Inferior parietal cortex (tissue), 1 donor: ENCODE data around the gene OPN3.
A peak's percentile ranks its signal among the peaks of the same experiment; 100 is the strongest.

Experiments
- DNase-seq: peaks from one replicate; pipeline ENCODE4 v3.0.0-alpha.2; 2016; ENCODE audit errors: extremely low spot score

The OPN3 gene

DNA sequence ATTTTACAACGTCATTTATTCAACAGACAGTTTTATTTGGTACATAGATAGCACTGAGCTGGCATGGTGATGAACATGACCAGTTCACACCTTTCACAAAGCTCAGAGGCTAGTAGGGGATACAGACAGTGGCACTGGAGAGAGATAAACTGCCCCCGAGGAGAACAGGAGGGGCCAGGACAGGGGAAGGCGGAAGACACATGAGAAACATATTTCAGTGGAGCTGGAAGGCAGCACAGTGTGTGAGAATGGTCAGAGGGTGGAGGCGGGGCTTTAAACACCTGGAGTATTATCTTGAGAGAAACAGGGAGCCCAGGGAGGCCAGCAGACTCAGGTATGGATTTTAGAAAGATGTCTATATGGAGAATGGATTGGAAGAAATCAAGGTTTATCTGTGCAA is 49.5 kb downstream of the OPN3 start:
- no peak for DNase-seq

GRCh38 chr1:241589521-241589920 is 50.6 kb downstream of the OPN3 start:
- no peak for DNase-seq

DNA sequence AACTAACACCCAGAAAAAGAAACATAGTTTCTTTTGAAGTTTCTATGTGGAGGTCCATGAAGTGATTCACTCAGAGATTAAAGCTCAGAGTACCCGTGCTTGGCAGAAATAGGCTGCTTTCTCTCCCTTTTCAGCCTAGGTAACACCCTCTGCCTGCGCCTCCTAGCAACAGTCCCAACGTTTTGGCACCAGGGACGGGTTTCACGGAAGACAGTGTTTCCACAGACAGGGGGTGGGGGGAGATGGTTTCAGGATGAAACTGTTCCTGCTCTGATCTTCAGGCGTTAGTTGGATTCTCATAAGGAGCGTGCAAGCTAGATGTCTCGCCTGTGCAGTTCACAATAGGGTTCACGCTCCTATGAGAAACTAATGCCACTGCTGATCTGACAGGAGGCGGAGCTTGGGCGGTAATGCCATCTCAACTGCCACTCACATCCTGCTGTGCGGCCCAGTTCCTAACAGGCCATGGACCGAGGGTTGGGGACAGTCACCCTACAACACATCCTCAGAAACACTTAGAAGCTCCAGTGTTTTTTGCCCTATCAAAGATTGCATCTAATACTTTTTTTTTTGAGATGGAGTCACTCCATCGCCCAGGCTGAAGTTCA is 53.2 kb downstream of the OPN3 start:
- peak; percentile 38 for DNase-seq

- DNase-seq: no peak
Observed at GRCh38 chr1:241582921-241583321, 57.2 kb downstream of the OPN3 start.

DNA sequence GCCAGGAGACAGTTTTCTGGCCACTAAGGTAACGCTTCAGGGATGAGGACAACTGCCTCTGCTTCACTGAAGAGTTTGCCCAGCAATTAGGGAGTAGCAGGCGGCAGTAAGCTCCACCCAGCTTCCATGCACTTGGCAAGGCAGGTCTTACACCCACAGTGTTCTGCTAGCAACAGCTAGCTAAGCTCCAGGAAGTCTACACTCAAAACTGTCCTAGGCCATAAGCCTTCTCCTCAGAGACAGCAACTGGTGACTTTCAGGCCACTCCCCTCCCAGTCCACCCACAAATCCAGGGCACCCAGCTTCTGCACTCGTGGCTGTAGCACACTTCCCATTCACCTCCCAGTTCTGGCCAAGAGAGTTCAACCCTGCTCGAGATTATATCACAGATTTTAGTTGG is 60.7 kb downstream of the OPN3 start:
- DNase-seq: no peak

DNA sequence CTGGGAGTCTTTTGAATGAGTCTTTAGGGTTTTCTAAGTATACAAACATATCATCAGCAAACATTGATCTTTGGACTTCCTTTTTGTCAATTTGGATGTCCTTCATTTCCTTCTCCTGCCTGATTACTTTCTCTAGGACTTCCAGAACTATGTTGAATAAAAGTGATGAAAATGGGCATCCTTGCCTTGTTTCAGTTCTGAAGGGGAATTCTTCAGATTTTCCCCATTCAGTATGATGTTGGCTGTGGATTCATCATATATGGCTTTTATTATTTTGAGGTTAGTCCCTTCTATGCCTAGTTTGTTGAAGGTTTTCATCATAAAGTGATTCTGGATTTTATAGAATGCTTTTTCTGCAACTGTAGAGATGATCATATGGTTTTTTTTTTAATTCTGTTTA is 66.0 kb downstream of the OPN3 start:
- no peak for DNase-seq

- no peak for DNase-seq
Observed at GRCh38 chr1:241569848-241570247, 70.3 kb downstream of the OPN3 start.

GRCh38 chr1:241560849-241561187 is 79.4 kb downstream of the OPN3 start:
- DNase-seq: no peak

- DNase-seq: no peak
Observed at GRCh38 chr1:241560146-241560848, 79.9 kb downstream of the OPN3 start.

DNA sequence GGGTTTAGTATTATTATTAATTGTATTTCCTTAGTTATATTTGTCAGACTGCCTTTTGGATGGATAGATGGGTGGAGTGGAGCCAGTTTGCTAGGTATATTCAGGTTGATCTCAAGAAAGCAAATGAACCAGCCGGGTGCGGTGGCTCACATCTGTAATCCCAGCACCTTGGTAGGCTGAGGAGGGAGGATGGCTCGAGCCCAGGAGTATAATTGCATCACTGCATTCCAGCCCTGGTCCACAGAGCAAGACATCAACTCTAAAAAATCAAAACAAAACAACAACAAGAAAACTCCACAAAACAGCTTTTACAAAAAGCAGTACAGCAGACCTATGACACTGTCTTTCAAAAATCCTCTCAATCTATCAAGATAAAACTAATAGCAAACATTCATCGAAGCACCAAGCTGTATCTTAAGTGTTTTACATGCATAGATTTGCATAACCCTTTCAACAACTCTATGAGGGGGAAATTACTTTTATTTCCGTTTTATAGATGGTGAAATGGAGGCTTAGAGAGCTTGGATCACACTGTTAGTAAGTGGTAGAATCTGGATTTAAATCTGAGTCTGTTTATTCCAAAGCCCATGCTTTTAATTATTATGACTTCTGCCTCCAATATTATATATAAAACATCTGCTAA is 82.5 kb downstream of the OPN3 start:
- DNase-seq: no peak

DNA sequence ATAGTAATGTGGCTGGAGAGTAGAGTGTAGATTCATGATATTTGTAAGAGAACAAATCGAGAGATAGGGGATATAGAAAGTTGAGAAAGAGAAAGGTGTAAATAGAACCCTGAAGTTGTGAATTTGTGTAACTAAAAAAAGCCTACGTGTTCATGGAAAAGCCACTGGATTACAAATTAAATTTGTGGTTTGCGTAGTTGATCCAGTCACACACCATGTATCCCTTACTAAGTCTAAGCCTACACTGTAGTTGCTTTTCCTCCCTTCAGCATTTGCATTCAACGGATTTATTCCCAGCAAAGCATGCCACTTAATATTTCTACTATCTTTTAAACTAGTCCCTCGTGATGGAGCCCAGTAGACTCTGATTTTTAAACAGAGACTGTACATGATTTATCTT is 83.1 kb downstream of the OPN3 start:
- DNase-seq: no peak

DNA sequence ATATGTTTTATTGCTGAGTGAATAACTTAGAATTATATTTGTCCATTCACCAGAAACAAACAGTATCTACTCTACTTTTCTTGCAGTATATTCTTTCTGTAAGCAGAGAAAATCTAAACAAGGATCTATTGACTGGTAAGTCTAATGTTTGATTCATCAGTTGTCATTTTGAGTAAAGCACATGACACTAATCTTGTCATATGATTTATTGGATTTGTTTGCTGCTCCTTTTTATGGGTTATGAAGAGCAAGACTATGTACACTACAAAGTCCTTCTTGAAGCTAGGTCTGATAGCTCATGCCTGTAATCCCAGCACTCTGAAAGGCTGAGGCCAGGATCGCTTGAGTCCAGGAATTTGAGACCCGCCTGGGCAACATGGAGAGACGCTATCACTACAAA is 84.6 kb downstream of the OPN3 start:
- DNase-seq: no peak

- no peak for DNase-seq
Observed at GRCh38 chr1:241553886-241554592, 86.1 kb downstream of the OPN3 start.

DNA sequence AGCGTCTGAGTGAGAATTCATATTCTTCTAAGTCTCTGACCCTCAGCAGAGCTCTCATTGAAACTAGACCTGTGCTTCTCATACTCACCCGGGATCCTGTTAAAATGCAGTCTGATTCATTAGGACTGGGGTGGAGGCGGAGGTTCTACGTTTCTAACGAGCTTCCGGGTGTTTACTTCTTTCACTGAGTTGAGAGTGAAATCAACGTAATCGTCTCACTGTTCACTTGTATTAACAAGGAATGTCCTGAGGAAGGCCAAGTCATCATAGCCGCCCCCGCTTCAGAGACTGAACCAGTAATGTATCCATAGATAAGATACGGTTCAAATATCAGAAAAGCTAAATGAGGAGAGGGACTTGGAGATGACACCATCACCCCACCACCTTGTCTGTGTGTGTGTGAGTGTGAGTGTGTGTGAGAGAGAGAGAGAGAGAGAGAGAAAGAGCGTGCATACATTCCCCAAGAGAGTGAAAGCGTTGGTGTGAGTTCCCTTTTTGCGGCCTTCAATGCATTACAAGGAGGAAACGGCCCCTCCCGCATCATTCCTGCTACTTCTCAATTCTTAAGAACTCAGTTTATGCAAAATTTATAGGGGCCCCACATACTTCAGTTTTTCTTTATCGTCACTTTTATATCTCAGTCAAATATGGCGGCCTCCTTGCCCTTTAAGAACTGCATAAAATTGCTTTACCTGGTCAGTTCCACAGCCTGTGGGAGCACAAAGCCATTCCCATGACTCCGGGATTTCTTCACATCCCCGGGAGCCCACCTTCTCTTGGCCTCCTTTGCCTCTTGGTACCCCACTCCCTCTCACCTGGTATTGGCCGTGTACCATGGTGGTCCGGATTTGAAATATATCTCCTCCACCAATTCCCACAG is 88.2 kb downstream of the OPN3 start:
- no peak for DNase-seq

DNA sequence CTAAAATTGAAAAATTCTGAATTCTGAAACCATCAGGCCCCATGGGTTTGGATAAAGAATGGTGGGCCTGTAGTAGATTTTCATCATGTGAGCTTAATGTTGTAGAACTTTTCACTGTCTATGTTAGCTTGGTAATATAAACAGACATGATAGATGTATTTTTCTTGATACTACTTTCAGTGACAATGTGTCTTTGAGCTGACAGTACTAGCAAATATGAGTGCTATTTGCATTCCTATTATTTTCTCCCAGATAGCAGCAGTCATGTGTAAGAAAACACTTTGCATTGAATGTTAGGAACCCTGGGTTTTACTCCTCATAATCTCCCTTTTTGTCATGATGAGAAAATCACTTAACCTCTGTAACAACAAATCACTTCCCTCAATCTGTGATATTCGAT is 89.9 kb downstream of the OPN3 start:
- no peak for DNase-seq

GRCh38 chr1:241548008-241548407 is 92.2 kb downstream of the OPN3 start:
- no peak for DNase-seq
